Liver (tissue), 9 donors: ENCODE measurements around the gene SPTLC3. TPM values are rescaled to one million over a fixed set of nuclear protein-coding genes. Genes with fewer than 3 reads are reported as not detected.

Experiments used
- DNase-seq: peaks from one replicate; pipeline ENCODE4 v3.0.0-alpha.2; 2017; ENCODE audit warnings: low spot score
- H3K27ac ChIP-seq, 2 donors: one replicate each; pipeline ENCODE4 v1.7.0; 2013; ENCODE audit warnings: inconsistent platforms in 2 of 2, low read length in 2 of 2, control low read depth in 1 of 2, low read depth in 1 of 2, mild to moderate bottlenecking in 1 of 2
- H3K27me3 ChIP-seq, 4 donors: one replicate each; pipeline versions ENCODE4 v1.6.1 to v1.7.0; 2013; ENCODE audit warnings: low read length in 3 of 4, inconsistent platforms in 1 of 4, mild to moderate bottlenecking in 1 of 4, moderate library complexity in 1 of 4; ENCODE audit not compliant: control insufficient read depth in 4 of 4, insufficient read depth in 4 of 4
- H3K36me3 ChIP-seq, 4 donors: one replicate each; pipeline versions ENCODE4 v1.6.1 to v1.7.0; 2013; ENCODE audit warnings: low read length in 3 of 4, mild to moderate bottlenecking in 3 of 4, low read depth in 1 of 4, moderate library complexity in 1 of 4; ENCODE audit not compliant: control insufficient read depth in 4 of 4, insufficient read depth in 3 of 4
- H3K4me1 ChIP-seq, 4 donors: one replicate each; pipeline versions ENCODE4 v1.6.1 to v1.7.0; 2013; ENCODE audit warnings: low read length in 3 of 4, mild to moderate bottlenecking in 3 of 4, moderate library complexity in 1 of 4; ENCODE audit not compliant: control insufficient read depth in 4 of 4, insufficient read depth in 4 of 4
- H3K4me3 ChIP-seq, 3 donors: one replicate each; pipeline versions ENCODE4 v1.6.1 to v1.7.0; 2013; ENCODE audit warnings: low read length in 3 of 3, control low read depth in 1 of 3, low read depth in 1 of 3, mild to moderate bottlenecking in 1 of 3
- H3K9ac ChIP-seq, 2 donors: one replicate each; pipeline ENCODE4 v1.7.0; 2013; ENCODE audit warnings: low read length in 2 of 2, mild to moderate bottlenecking in 2 of 2, moderate library complexity in 2 of 2, control low read depth in 1 of 2, low read depth in 1 of 2
- H3K9me3 ChIP-seq, 4 donors: one replicate each; pipeline versions ENCODE4 v1.6.1 to v1.7.0; 2013; ENCODE audit warnings: low read length in 3 of 4; ENCODE audit not compliant: control insufficient read depth in 4 of 4
- EGR1 ChIP-seq, 2 donors: IDR thresholded peaks; 2 replicates each; pipeline ENCODE4 v1.6.1; 2016 to 2018; ENCODE audit warnings: antibody characterized with exemption in 2 of 2, low read depth in 2 of 2
- FOXA1 ChIP-seq: IDR thresholded peaks from 2 replicates; pipeline ENCODE4 v1.6.1; 2016; ENCODE audit warnings: antibody characterized with exemption
- FOXA2 ChIP-seq: IDR thresholded peaks from 2 replicates; pipeline ENCODE4 v1.6.1; 2016; ENCODE audit warnings: antibody characterized with exemption
- GABPA ChIP-seq, 2 donors: IDR thresholded peaks in 1 of 2; conservative IDR thresholded peaks in 1 of 2; 2 replicates each; pipeline ENCODE4 v1.6.1; 2016; ENCODE audit warnings: antibody characterized with exemption in 2 of 2, mild to moderate bottlenecking in 1 of 2, moderate library complexity in 1 of 2
- HNF4A ChIP-seq, 2 donors: conservative IDR thresholded peaks; 2 replicates each; pipeline ENCODE4 v1.6.1; 2016; ENCODE audit warnings: antibody characterized with exemption in 2 of 2, mild to moderate bottlenecking in 2 of 2
- HNF4G ChIP-seq: IDR thresholded peaks from 2 replicates; pipeline ENCODE4 v1.6.1; 2016; ENCODE audit warnings: antibody characterized with exemption
- JUND ChIP-seq, 2 donors: IDR thresholded peaks; 2 replicates each; pipeline ENCODE4 v1.6.1; 2016; ENCODE audit warnings: antibody characterized with exemption in 2 of 2
- NR2F2 ChIP-seq: IDR thresholded peaks from 2 replicates; pipeline ENCODE4 v1.6.1; 2016; ENCODE audit warnings: antibody characterized with exemption
- RAD21 ChIP-seq, 2 donors: IDR thresholded peaks; 2 replicates each; pipeline ENCODE4 v1.6.1; 2016; ENCODE audit warnings: antibody characterized with exemption in 2 of 2, mild to moderate bottlenecking in 2 of 2
- RXRA ChIP-seq, 2 donors: IDR thresholded peaks; 2 replicates each; pipeline ENCODE4 v1.6.1; 2017 to 2018; ENCODE audit warnings: antibody characterized with exemption in 2 of 2, mild to moderate bottlenecking in 1 of 2
- SP1 ChIP-seq: IDR thresholded peaks from 2 replicates; pipeline ENCODE4 v1.6.1; 2018; ENCODE audit warnings: antibody characterized with exemption, mild to moderate bottlenecking
- TAF1 ChIP-seq: conservative IDR thresholded peaks from 2 replicates; pipeline ENCODE4 v1.6.1; 2016; ENCODE audit warnings: antibody characterized with exemption, mild to moderate bottlenecking
- YY1 ChIP-seq: IDR thresholded peaks from 2 replicates; pipeline ENCODE4 v1.6.1; 2016; ENCODE audit warnings: antibody characterized with exemption, mild to moderate bottlenecking
- WGBS: extraction: QIAGEN DNeasy Blood & Tissue Kit; methylation state at CpG from one replicate; pipeline ENCODE4 v1.1.7; 2013; 5-methylcytosine and 5-hydroxymethylcytosine counted together
- polyA plus RNA-seq, 2 donors: library from polyadenylated mRNA; stranded (reverse) in 1 of 2; unstranded in 1 of 2; fragments of 200-250 nt in 1 of 2; fragments of >200 nt in 1 of 2; fragmentation: Nextera tagmentation in 1 of 2; extraction: Ambion mirVana in 1 of 2; gene quantifications; one replicate each; pipeline versions ENCODE4 v1.2.1 to v1.2.3, GENCODE V29; 2013 to 2015
- total RNA-seq, 2 donors: library from RNA; depleted of rRNA; stranded (reverse); fragments of >200 nt; gene quantifications; one replicate each; pipeline ENCODE4 v1.2.3, GENCODE V29; 2014
- TF ChIP-seq, protein P1 (sequence below): IDR thresholded peaks from 2 replicates; pipeline ENCODE4 v1.6.1; 2016; ENCODE audit warnings: antibody characterized with exemption, mild to moderate bottlenecking
- TF ChIP-seq, protein P2 (sequence below): IDR thresholded peaks from 2 replicates; pipeline ENCODE4 v1.6.1; 2016; ENCODE audit warnings: antibody characterized with exemption
- TF ChIP-seq, protein P3 (sequence below): fragments of 150-350 bp; IDR thresholded peaks from 2 replicates; pipeline ENCODE4 v1.5.1; 2017; ENCODE audit warnings: improper control_type of control experiment, low read depth, low read length; ENCODE audit not compliant: missing input control
- TF ChIP-seq, protein P4 (sequence below): IDR thresholded peaks from 2 replicates; pipeline ENCODE4 v1.6.1; 2016; ENCODE audit warnings: antibody characterized with exemption
- TF ChIP-seq, protein P5 (sequence below): IDR thresholded peaks from 2 replicates; pipeline ENCODE4 v1.6.1; 2016; ENCODE audit warnings: antibody characterized with exemption
- donor health status: healthy.
- donor health status: healthy.
- donor health status: healthy.
- donor health status: healthy.
- donor health status: healthy.

SPTLC3 gene
- total and polyA plus RNA-seq, 4 donors, result 4.2 to 40.9 (median 20.4) TPM

DNA sequence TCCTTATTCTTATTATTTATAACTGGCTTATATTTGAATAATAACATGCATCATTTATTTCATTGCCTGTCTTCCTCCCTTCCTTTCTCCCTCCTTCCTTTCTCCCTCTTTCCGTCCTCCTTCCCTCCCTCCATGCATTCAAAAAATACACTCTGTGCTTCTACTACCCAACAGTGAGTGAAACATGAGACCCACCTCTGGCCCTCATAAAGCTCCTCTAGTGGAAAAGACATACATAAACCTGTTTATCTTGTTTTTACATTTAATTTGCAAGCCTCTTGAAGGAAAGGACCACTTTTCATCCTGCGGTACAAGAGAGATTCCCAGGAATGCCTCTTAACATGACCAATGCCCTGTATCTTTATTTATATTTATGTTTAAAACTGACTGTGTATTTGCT lies 190.5 kb downstream of the SPTLC3 start:
- Histone ChIP-seq H3K27me3 (no peaks in the 10 kb centered on the region), H3K9me3 (no peaks in the 10 kb centered on the region), H3K4me1 (no peaks in the 10 kb centered on the region), H3K9ac (no peak overlapping the region), H3K4me3 (no peak overlapping the region), H3K27ac (no peak overlapping the region), H3K36me3 (no peaks in the 10 kb centered on the region)
- WGBS, result 89% methylated on average over 2 of the region's 2 CpGs
- no peak for DNase-seq
- TF ChIP-seq FOXA2, result no peak
- TF ChIP-seq, protein P1, sequence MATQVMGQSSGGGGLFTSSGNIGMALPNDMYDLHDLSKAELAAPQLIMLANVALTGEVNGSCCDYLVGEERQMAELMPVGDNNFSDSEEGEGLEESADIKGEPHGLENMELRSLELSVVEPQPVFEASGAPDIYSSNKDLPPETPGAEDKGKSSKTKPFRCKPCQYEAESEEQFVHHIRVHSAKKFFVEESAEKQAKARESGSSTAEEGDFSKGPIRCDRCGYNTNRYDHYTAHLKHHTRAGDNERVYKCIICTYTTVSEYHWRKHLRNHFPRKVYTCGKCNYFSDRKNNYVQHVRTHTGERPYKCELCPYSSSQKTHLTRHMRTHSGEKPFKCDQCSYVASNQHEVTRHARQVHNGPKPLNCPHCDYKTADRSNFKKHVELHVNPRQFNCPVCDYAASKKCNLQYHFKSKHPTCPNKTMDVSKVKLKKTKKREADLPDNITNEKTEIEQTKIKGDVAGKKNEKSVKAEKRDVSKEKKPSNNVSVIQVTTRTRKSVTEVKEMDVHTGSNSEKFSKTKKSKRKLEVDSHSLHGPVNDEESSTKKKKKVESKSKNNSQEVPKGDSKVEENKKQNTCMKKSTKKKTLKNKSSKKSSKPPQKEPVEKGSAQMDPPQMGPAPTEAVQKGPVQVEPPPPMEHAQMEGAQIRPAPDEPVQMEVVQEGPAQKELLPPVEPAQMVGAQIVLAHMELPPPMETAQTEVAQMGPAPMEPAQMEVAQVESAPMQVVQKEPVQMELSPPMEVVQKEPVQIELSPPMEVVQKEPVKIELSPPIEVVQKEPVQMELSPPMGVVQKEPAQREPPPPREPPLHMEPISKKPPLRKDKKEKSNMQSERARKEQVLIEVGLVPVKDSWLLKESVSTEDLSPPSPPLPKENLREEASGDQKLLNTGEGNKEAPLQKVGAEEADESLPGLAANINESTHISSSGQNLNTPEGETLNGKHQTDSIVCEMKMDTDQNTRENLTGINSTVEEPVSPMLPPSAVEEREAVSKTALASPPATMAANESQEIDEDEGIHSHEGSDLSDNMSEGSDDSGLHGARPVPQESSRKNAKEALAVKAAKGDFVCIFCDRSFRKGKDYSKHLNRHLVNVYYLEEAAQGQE, result no peak
- TF ChIP-seq, protein P2, sequence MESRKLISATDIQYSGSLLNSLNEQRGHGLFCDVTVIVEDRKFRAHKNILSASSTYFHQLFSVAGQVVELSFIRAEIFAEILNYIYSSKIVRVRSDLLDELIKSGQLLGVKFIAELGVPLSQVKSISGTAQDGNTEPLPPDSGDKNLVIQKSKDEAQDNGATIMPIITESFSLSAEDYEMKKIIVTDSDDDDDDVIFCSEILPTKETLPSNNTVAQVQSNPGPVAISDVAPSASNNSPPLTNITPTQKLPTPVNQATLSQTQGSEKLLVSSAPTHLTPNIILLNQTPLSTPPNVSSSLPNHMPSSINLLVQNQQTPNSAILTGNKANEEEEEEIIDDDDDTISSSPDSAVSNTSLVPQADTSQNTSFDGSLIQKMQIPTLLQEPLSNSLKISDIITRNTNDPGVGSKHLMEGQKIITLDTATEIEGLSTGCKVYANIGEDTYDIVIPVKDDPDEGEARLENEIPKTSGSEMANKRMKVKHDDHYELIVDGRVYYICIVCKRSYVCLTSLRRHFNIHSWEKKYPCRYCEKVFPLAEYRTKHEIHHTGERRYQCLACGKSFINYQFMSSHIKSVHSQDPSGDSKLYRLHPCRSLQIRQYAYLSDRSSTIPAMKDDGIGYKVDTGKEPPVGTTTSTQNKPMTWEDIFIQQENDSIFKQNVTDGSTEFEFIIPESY, result no peak
- TF ChIP-seq, protein P3, sequence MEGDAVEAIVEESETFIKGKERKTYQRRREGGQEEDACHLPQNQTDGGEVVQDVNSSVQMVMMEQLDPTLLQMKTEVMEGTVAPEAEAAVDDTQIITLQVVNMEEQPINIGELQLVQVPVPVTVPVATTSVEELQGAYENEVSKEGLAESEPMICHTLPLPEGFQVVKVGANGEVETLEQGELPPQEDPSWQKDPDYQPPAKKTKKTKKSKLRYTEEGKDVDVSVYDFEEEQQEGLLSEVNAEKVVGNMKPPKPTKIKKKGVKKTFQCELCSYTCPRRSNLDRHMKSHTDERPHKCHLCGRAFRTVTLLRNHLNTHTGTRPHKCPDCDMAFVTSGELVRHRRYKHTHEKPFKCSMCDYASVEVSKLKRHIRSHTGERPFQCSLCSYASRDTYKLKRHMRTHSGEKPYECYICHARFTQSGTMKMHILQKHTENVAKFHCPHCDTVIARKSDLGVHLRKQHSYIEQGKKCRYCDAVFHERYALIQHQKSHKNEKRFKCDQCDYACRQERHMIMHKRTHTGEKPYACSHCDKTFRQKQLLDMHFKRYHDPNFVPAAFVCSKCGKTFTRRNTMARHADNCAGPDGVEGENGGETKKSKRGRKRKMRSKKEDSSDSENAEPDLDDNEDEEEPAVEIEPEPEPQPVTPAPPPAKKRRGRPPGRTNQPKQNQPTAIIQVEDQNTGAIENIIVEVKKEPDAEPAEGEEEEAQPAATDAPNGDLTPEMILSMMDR, result no peak
- no peak for TF ChIP-seq JUND (IDR thresholded peaks at IDR 0.05)
- TF ChIP-seq YY1, result no peak
- TF ChIP-seq, protein P4, sequence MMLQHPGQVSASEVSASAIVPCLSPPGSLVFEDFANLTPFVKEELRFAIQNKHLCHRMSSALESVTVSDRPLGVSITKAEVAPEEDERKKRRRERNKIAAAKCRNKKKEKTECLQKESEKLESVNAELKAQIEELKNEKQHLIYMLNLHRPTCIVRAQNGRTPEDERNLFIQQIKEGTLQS, result no peak
- TF ChIP-seq, protein P5, sequence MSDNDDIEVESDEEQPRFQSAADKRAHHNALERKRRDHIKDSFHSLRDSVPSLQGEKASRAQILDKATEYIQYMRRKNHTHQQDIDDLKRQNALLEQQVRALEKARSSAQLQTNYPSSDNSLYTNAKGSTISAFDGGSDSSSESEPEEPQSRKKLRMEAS, result no peak
- no peak for TF ChIP-seq SP1
- TF ChIP-seq TAF1, result no peak
- TF ChIP-seq HNF4A (conservative IDR thresholded peaks at IDR 0.05), result no peak
- TF ChIP-seq RAD21 (IDR thresholded peaks at IDR 0.05), result no peak
- no peak for TF ChIP-seq FOXA1
- TF ChIP-seq HNF4G, result no peak
- TF ChIP-seq GABPA (IDR thresholded peaks at IDR 0.05 in 1 of 2, conservative IDR thresholded peaks at IDR 0.05 in 1 of 2), result no peak
- no peak for TF ChIP-seq RXRA (IDR thresholded peaks at IDR 0.05)
- no peak for TF ChIP-seq NR2F2
- no peak for TF ChIP-seq EGR1 (IDR thresholded peaks at IDR 0.05; ENCODE audit: low read depth in 2 of 2)
